ENCODE measurements around the gene LSAMP. TPM values are rescaled to one million over a fixed set of nuclear protein-coding genes. Genes with fewer than 3 reads are reported as not detected.

Gene LSAMP
- total RNA-seq, 2 experiments from 2014 or later, result not detected

- no peaks in the 10 kb centered on the region for H3K4me1 Mint-ChIP-seq (ENCODE audit: low read depth)
- ATAC-seq, result no peak
- no peaks in the 10 kb centered on the region for H3K27me3 Mint-ChIP-seq
- H3K27ac Mint-ChIP-seq, result no peak overlapping the region
- TF ChIP-seq CTCF (IDR thresholded peaks at IDR 0.05), result no peak
- H3K36me3 Mint-ChIP-seq (ENCODE audit: low read depth), result no peaks in the 10 kb centered on the region
- CTCF ChIA-PET, result no interaction called here
- DNase-seq, result no peak
- intact Hi-C loops (cut with micrococcal nuclease), result no loop called here
- POLR2A ChIA-PET, result no interaction called here
- H3K9me3 Mint-ChIP-seq, result peaks cover 2% of the 10 kb centered on the region
- H3K4me3 Mint-ChIP-seq, result no peak overlapping the region
Measured at GRCh38 chr3:116161575-116162525, 283.4 kb downstream of the LSAMP start.

- intact Hi-C loops (cut with micrococcal nuclease), result no loop called here
- Mint-ChIP-seq H3K4me3 (no peak overlapping the region), H3K27me3 (no peaks in the 10 kb centered on the region), H3K9me3 (peaks cover 2% of the 10 kb centered on the region), H3K4me1 (ENCODE audit: low read depth) (no peaks in the 10 kb centered on the region), H3K36me3 (ENCODE audit: low read depth) (no peaks in the 10 kb centered on the region), H3K27ac (no peak overlapping the region)
- ATAC-seq, result no peak
- ChIA-PET POLR2A (no interaction called here), CTCF (no interaction called here)
- no peak for TF ChIP-seq CTCF (IDR thresholded peaks at IDR 0.05)
- no peak for DNase-seq
Measured at GRCh38 chr3:116160594-116160993, 284.7 kb downstream of the LSAMP start.

- no peak for DNase-seq
- no peak for TF ChIP-seq CTCF (IDR thresholded peaks at IDR 0.05)
- intact Hi-C loops (cut with micrococcal nuclease), result no loop called here
- ATAC-seq, result no peak
- Mint-ChIP-seq H3K9me3 (peaks cover 2% of the 10 kb centered on the region), H3K36me3 (ENCODE audit: low read depth) (no peaks in the 10 kb centered on the region), H3K4me3 (no peak overlapping the region), H3K27ac (no peak overlapping the region), H3K27me3 (no peaks in the 10 kb centered on the region), H3K4me1 (ENCODE audit: low read depth) (no peaks in the 10 kb centered on the region)
- CTCF ChIA-PET, result no interaction called here
- POLR2A ChIA-PET, result no interaction called here
Measured at GRCh38 chr3:116155841-116156240, 289.4 kb downstream of the LSAMP start.

- no peak overlapping the region for H3K27ac Mint-ChIP-seq
- H3K4me3 Mint-ChIP-seq, result no peak overlapping the region
- no peak for DNase-seq
- H3K36me3 Mint-ChIP-seq (ENCODE audit: low read depth), result no peaks in the 10 kb centered on the region
- H3K27me3 Mint-ChIP-seq, result no peaks in the 10 kb centered on the region
- no peaks in the 10 kb centered on the region for H3K4me1 Mint-ChIP-seq (ENCODE audit: low read depth)
- intact Hi-C loops (cut with micrococcal nuclease), result no loop called here
- POLR2A ChIA-PET, result no interaction called here
- no peak for ATAC-seq
- CTCF ChIA-PET, result no interaction called here
- H3K9me3 Mint-ChIP-seq, result peaks cover 1% of the 10 kb centered on the region
- no peak for TF ChIP-seq CTCF (IDR thresholded peaks at IDR 0.05)
Measured at GRCh38 chr3:116154389-116154788, 290.9 kb downstream of the LSAMP start.

- no peak overlapping the region for H3K27ac Mint-ChIP-seq
- ChIA-PET CTCF (interaction anchor here (1.5 kb wide), 1 partner anchor 14 kb away, joined by 3 read pairs; no protein-coding TSS in a partner anchor), POLR2A (no interaction called here)
- no peaks in the 10 kb centered on the region for H3K4me1 Mint-ChIP-seq (ENCODE audit: low read depth)
- ATAC-seq (no peak), DNase-seq (no peak)
- TF ChIP-seq CTCF (IDR thresholded peaks at IDR 0.05), result no peak
- peaks cover 1% of the 10 kb centered on the region for H3K9me3 Mint-ChIP-seq
- no peaks in the 10 kb centered on the region for H3K36me3 Mint-ChIP-seq (ENCODE audit: low read depth)
- intact Hi-C loops (cut with micrococcal nuclease), result no loop called here
- H3K4me3 Mint-ChIP-seq, result no peak overlapping the region
- no peaks in the 10 kb centered on the region for H3K27me3 Mint-ChIP-seq
Measured at GRCh38 chr3:116153174-116153573, 292.1 kb downstream of the LSAMP start.

All from activated CD8-positive, alpha-beta T cell treated with anti-CD3 and anti-CD28 coated beads for 36 hours (primary cell).